Adipose tissue (tissue), 3 donors: ENCODE results near the gene LRRFIP2. TPM values are rescaled to one million over a fixed set of nuclear protein-coding genes. Genes with fewer than 3 reads are reported as not detected.

Source experiments
- H3K27ac ChIP-seq: one replicate; pipeline ENCODE4 v1.5.1; 2013; ENCODE audit warnings: low read depth, low read length
- WGBS, 3 donors: extraction: QIAGEN DNeasy Blood & Tissue Kit; methylation state at CpG; one replicate each; pipeline ENCODE4 v1.1.7; 2013; 5-methylcytosine and 5-hydroxymethylcytosine counted together
- polyA plus RNA-seq, 3 donors: library from polyadenylated mRNA; stranded (reverse); fragments of 200-250 nt; gene quantifications; one replicate each; pipeline ENCODE4 v1.2.3, GENCODE V29; 2013
- donor health status: healthy with polysubstance abuse.
- donor health status: Bipolar disorder and iron deficiency.
- donor health status: healthy.

Gene LRRFIP2
- polyA plus RNA-seq, 3 donors: 14.8 to 27.8 (median 21.3) TPM

GRCh38 chr3:37024092-37024491, 150.3 kb downstream of the LRRFIP2 start:
- no peak overlapping the region for H3K27ac ChIP-seq
- 93 to 96% (median 93%) methylated on average over 2 of the region's 2 CpGs for WGBS, 3 donors

GRCh38 chr3:37017683-37018082, 156.7 kb downstream of the LRRFIP2 start:
- WGBS, 3 donors: 97 to 99% (median 99%) methylated on average over 3 of the region's 3 CpGs
- H3K27ac ChIP-seq: no peak overlapping the region

- H3K27ac ChIP-seq: no peak overlapping the region
- 95 to 96% (median 96%) methylated on average over 8 of the region's 8 CpGs for WGBS, 3 donors
These were observed 157.5 kb downstream of the LRRFIP2 start for GRCh38 chr3:37016903-37017302.

- WGBS, 3 donors: 93 to 95% (median 94%) methylated on average over 5 of the region's 5 CpGs
These were observed 158.7 kb downstream of the LRRFIP2 start for GRCh38 chr3:37015642-37016041.

GRCh38 chr3:37014620-37015019, 159.8 kb downstream of the LRRFIP2 start:
- WGBS, 3 donors: 76 to 93% (median 88%) methylated on average over 2 of the region's 2 CpGs
- H3K27ac ChIP-seq: no peak overlapping the region

More at GRCh38 chr3:37015642-37016041, 158.7 kb downstream of the LRRFIP2 start:
- H3K27ac ChIP-seq: no peak overlapping the region

Other genes with a start within 250 kb of the LRRFIP2 start
- gene TRANK1, start 229.5 kb downstream of the LRRFIP2 start, polyA plus RNA-seq: 1 to 10 TPM; 1.7 to 5.7 (median 2.9) TPM
- gene EPM2AIP1, start 181.5 kb downstream of the LRRFIP2 start, polyA plus RNA-seq: 1 to 10 TPM; 2.7 to 4.3 (median 3.3) TPM
- gene MLH1, start 181.1 kb downstream of the LRRFIP2 start, polyA plus RNA-seq: 10 to 100 TPM; 12.6 to 19.7 (median 19.3) TPM
- gene GOLGA4, start 68.7 kb upstream of the LRRFIP2 start, polyA plus RNA-seq: 10 to 100 TPM; 20.5 to 49.6 (median 34.4) TPM